ENCODE results near the gene OGFOD2. TPM values are rescaled to one million over a fixed set of nuclear protein-coding genes. Genes with fewer than 3 reads are reported as not detected.

OGFOD2 gene
- total RNA-seq, 1 donor from 2014 or later = 22.8 TPM

- Mint-ChIP-seq H3K27me3 (no peaks in the 10 kb centered on the region), H3K4me1 (no peaks in the 10 kb centered on the region), H3K27ac (no peak overlapping the region), H3K36me3 (ENCODE audit: low read depth) (peaks cover 5% of the 10 kb centered on the region), H3K9me3 (no peaks in the 10 kb centered on the region), H3K4me3 (no peak overlapping the region)
- POLR2A ChIA-PET = no interaction called here
- no peak for DNase-seq
- ATAC-seq (ENCODE audit: low read depth) = no peak
- no peak for TF ChIP-seq CTCF (IDR thresholded peaks at IDR 0.05)
- intact Hi-C loops (cut with micrococcal nuclease) = no loop called here
- CTCF ChIA-PET = no interaction called here
Observed at GRCh38 chr12:123026094-123026853, 51.2 kb downstream of the OGFOD2 start.

- Mint-ChIP-seq H3K4me1 (no peaks in the 10 kb centered on the region), H3K27ac (no peak overlapping the region)
Observed at GRCh38 chr12:123027726-123028445, 52.8 kb downstream of the OGFOD2 start.

GRCh38 chr12:123028475-123028874, 53.4 kb downstream of the OGFOD2 start:
- H3K27ac Mint-ChIP-seq = no peak overlapping the region
- H3K4me3 Mint-ChIP-seq = no peak overlapping the region
- H3K9me3 Mint-ChIP-seq = no peaks in the 10 kb centered on the region
- TF ChIP-seq CTCF (IDR thresholded peaks at IDR 0.05) = no peak
- CTCF ChIA-PET = no interaction called here
- POLR2A ChIA-PET = no interaction called here
- H3K4me1 Mint-ChIP-seq = peaks cover 2% of the 10 kb centered on the region
- intact Hi-C loops (cut with micrococcal nuclease) = no loop called here
- ATAC-seq (ENCODE audit: low read depth) (no peak), DNase-seq (no peak)
- no peaks in the 10 kb centered on the region for H3K27me3 Mint-ChIP-seq
- H3K36me3 Mint-ChIP-seq (ENCODE audit: low read depth) = peaks cover 10% of the 10 kb centered on the region

More at GRCh38 chr12:123027726-123028445, 52.8 kb downstream of the OGFOD2 start:
- intact Hi-C loops (cut with micrococcal nuclease) = no loop called here
- H3K4me3 Mint-ChIP-seq = no peak overlapping the region
- H3K9me3 Mint-ChIP-seq = no peaks in the 10 kb centered on the region
- no peak for ATAC-seq (ENCODE audit: low read depth)
- ChIA-PET POLR2A (no interaction called here), CTCF (no interaction called here)
- peaks cover 10% of the 10 kb centered on the region for H3K36me3 Mint-ChIP-seq (ENCODE audit: low read depth)
- no peak for TF ChIP-seq CTCF (IDR thresholded peaks at IDR 0.05)
- H3K27me3 Mint-ChIP-seq = no peaks in the 10 kb centered on the region
- no peak for DNase-seq

- H3K27me3 Mint-ChIP-seq = no peaks in the 10 kb centered on the region
- TF ChIP-seq CTCF (IDR thresholded peaks at IDR 0.05) = no peak
- no peak overlapping the region for H3K4me3 Mint-ChIP-seq
- no peak overlapping the region for H3K27ac Mint-ChIP-seq
- ChIA-PET CTCF (no interaction called here), POLR2A (no interaction called here)
- no peaks in the 10 kb centered on the region for H3K9me3 Mint-ChIP-seq
- peaks cover 12% of the 10 kb centered on the region for H3K4me1 Mint-ChIP-seq
- peaks cover 10% of the 10 kb centered on the region for H3K36me3 Mint-ChIP-seq (ENCODE audit: low read depth)
- intact Hi-C loops (cut with micrococcal nuclease) = no loop called here
- ATAC-seq (ENCODE audit: low read depth) (no peak), DNase-seq (no peak)
Observed at GRCh38 chr12:123029550-123029949, 54.5 kb downstream of the OGFOD2 start.

Other genes starting within 250 kb of the OGFOD2 start
- gene HCAR1, start 244.4 kb upstream of the OGFOD2 start, total RNA-seq = not detected in 2 replicates
- gene DENR, start 222.4 kb upstream of the OGFOD2 start, total RNA-seq = 50.5 and 53.3 TPM in 2 replicates
- 1.6 and 1.7 TPM in 2 replicates for gene CCDC62, start 200.7 kb upstream of the OGFOD2 start, total RNA-seq
- 132 and 154 TPM in 2 replicates for gene HIP1R, start 139.8 kb upstream of the OGFOD2 start, total RNA-seq
- gene VPS37B, start 79.1 kb upstream of the OGFOD2 start, total RNA-seq = 51.4 and 54.1 TPM in 2 replicates
- gene ABCB9, start 8.8 kb upstream of the OGFOD2 start, total RNA-seq = 2.0 and 4.6 TPM in 2 replicates
- gene ARL6IP4, start 5.4 kb downstream of the OGFOD2 start, total RNA-seq = 163 and 178 TPM in 2 replicates
- gene PITPNM2, start 175.8 kb downstream of the OGFOD2 start, total RNA-seq = 12.9 and 13.7 TPM in 2 replicates

Data from activated B cell treated with CpG ODN at 0.5 μM for 24 hours (primary cell).